Measurements from ENCODE around the gene MAPK8IP1. TPM values are rescaled to one million over a fixed set of nuclear protein-coding genes. Genes with fewer than 3 reads are reported as not detected.

Gene MAPK8IP1
- total and polyA plus RNA-seq, 2 donors (not counting 3 experiments of a cell fraction or from before 2014, with no cell fraction given): 4.1 to 4.8 TPM

DNA sequence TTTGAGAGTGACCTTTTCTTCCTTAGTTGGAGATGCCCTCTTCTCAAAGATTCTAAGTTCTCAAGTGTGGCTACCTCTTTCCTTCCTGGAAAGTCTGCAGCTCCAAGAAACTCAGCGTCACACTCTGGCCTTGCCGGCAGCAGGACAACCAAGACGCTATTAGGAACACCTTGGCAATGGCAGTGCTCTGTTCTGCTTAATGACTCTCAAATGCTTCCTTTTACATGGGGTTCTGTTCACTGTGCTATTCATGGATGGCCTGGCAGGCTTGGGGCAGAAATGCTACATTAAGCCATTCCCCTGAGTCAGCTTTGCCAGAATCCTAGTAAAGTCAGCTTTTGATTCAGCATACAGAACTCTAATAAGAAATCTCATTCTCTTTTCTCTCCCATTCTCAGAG, 62.9 kb downstream of the MAPK8IP1 start:
- no peaks in the 10 kb centered on the region for H3K27me3 ChIP-seq (ENCODE audit: control insufficient read depth in 2 of 2, insufficient read depth in 2 of 2, low read length in 2 of 2)
- H3K4me1 ChIP-seq (ENCODE audit: control insufficient read depth, extremely low read depth, insufficient read depth, low read length): no peaks in the 10 kb centered on the region
- FAIRE-seq: no peak
- no peak overlapping the region for H2AFZ ChIP-seq (ENCODE audit: low read depth, low read length)
- intact Hi-C loops (cut with micrococcal nuclease): no loop called here
- dilution Hi-C loops (cut with MboI; ENCODE audit: extremely low pct_ligation_motif_present, low sequenced_read_pairs): no loop called here
- H3K36me3 ChIP-seq (ENCODE audit: control insufficient read depth in 2 of 2, extremely low read depth in 1 of 2, insufficient read depth in 2 of 2, low read length in 2 of 2): peaks cover 8 to 32% of the 10 kb centered on the region in 2 experiments
- H3K4me3 ChIP-seq (replicated peaks in 1 of 3; ENCODE audit: insufficient read depth in 1 of 3, low read depth in 1 of 3, low read length in 3 of 3): no peak overlapping the region
- no peak for DNase-seq (ENCODE audit: low read depth, low spot score)
- no peak overlapping the region for H3K9ac ChIP-seq (replicated peaks; ENCODE audit: extremely low read depth, insufficient read depth, low read length)
- no peaks in the 10 kb centered on the region for H4K20me1 ChIP-seq (replicated peaks; ENCODE audit: control insufficient read depth, extremely low read depth, insufficient read depth, low read length)
- TF ChIP-seq, protein P1, sequence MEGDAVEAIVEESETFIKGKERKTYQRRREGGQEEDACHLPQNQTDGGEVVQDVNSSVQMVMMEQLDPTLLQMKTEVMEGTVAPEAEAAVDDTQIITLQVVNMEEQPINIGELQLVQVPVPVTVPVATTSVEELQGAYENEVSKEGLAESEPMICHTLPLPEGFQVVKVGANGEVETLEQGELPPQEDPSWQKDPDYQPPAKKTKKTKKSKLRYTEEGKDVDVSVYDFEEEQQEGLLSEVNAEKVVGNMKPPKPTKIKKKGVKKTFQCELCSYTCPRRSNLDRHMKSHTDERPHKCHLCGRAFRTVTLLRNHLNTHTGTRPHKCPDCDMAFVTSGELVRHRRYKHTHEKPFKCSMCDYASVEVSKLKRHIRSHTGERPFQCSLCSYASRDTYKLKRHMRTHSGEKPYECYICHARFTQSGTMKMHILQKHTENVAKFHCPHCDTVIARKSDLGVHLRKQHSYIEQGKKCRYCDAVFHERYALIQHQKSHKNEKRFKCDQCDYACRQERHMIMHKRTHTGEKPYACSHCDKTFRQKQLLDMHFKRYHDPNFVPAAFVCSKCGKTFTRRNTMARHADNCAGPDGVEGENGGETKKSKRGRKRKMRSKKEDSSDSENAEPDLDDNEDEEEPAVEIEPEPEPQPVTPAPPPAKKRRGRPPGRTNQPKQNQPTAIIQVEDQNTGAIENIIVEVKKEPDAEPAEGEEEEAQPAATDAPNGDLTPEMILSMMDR (IDR thresholded peaks at IDR 0.05; ENCODE audit: extremely low read depth in 1 of 2, insufficient read depth in 1 of 2, low read depth in 1 of 2, low read length in 2 of 2): no peak
- TF ChIP-seq MYC (IDR thresholded peaks at IDR 0.05; ENCODE audit: low read depth, low read length): no peak
- TF ChIP-seq POLR2A (IDR thresholded peaks at IDR 0.05; ENCODE audit: low read depth, low read length): no peak
- TF ChIP-seq GATA2 (IDR thresholded peaks at IDR 0.05; ENCODE audit: insufficient read depth, insufficient read length, low read depth, low read length): no peak
- no peak for TF ChIP-seq FOS (IDR thresholded peaks at IDR 0.05; ENCODE audit: borderline replicate concordance, insufficient read depth, low read length)
- TF ChIP-seq JUN (IDR thresholded peaks at IDR 0.05; ENCODE audit: borderline replicate concordance, insufficient read depth, insufficient read length, low read depth): no peak
- TF ChIP-seq EZH2 (IDR thresholded peaks at IDR 0.05; ENCODE audit: borderline replicate concordance, low read depth, low read length, severe bottlenecking): no peak
- TF ChIP-seq POLR2AphosphoS5 (IDR thresholded peaks at IDR 0.05; ENCODE audit: insufficient read depth, low read depth, low read length): no peak
- TF ChIP-seq, protein P2, sequence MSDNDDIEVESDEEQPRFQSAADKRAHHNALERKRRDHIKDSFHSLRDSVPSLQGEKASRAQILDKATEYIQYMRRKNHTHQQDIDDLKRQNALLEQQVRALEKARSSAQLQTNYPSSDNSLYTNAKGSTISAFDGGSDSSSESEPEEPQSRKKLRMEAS (IDR thresholded peaks at IDR 0.05; ENCODE audit: insufficient read depth, insufficient read length): no peak
- H3K9me3 ChIP-seq (replicated peaks; ENCODE audit: control insufficient read depth, insufficient read depth, low read length): no peaks in the 10 kb centered on the region
- H3K79me2 ChIP-seq (ENCODE audit: control insufficient read depth, insufficient read depth, low read length): no peaks in the 10 kb centered on the region
- ChIA-PET POLR2A (no interaction called here), CTCF (interaction anchor here (7.1 kb wide), 1 partner anchor 16 kb away, joined by 52 read pairs; no protein-coding TSS in a partner anchor)
- H3K27ac ChIP-seq (ENCODE audit: insufficient read depth, low read depth, low read length): no peak overlapping the region
- H3K4me2 ChIP-seq (ENCODE audit: insufficient read depth, low read length): no peak overlapping the region
- no TSS peak for BruUV-seq (replicated peaks)
- no peaks in the 10 kb centered on the region for H3K9me1 ChIP-seq (replicated peaks; ENCODE audit: control insufficient read depth, extremely low read depth, insufficient read depth, low read length)
